GM12878 (cell line): ENCODE data around the gene CFAP92. TPM values are rescaled to one million over a fixed set of nuclear protein-coding genes. Genes with fewer than 3 reads are reported as not detected.

ENCODE experiments used
- GATAD2B ChIP-seq: fragments of 450-650 bp; conservative IDR thresholded peaks from 2 replicates; pipeline ENCODE4 v1.6.1; 2017; ENCODE audit warnings: low read depth, mild to moderate bottlenecking, moderate library complexity
- MTA3 ChIP-seq: IDR thresholded peaks from 2 replicates; pipeline ENCODE4 v1.6.1; 2012; ENCODE audit warnings: low read length, inconsistent platforms, borderline replicate concordance
- NBN ChIP-seq: fragments of 450-650 bp; IDR thresholded peaks from 2 replicates; pipeline ENCODE4 v1.6.1; 2016
- SREBF1 ChIP-seq: IDR thresholded peaks from 2 replicates; pipeline ENCODE4 v1.6.1; 2012; ENCODE audit warnings: mild to moderate bottlenecking, low read length
- SRF ChIP-seq, 2 experiments: IDR thresholded peaks; 2 replicates each; pipeline ENCODE4 v1.6.1; 2011; ENCODE audit warnings: low read depth in 2 of 2, low read length in 2 of 2, mild to moderate bottlenecking in 1 of 2, moderate library complexity in 1 of 2
- ZNF24 ChIP-seq: fragments of 450-650 bp; IDR thresholded peaks from 2 replicates; pipeline ENCODE4 v1.6.1; 2017; ENCODE audit warnings: antibody characterized with exemption, mild to moderate bottlenecking
- ZNF687 ChIP-seq: fragments of 450-650 bp; IDR thresholded peaks from 2 replicates; pipeline ENCODE4 v1.6.1; 2017; ENCODE audit warnings: mild to moderate bottlenecking, moderate library complexity
- polyA plus RNA-seq, 11 experiments: library from polyadenylated mRNA; depleted of rRNA in 4 of 11; unstranded in 6 of 11; stranded (reverse) in 5 of 11; fragments of >200 nt; fragmentation: Nextera tagmentation in 4 of 11; fragmentation: Illumina TruSeq in 1 of 11; extraction: Ambion mirVana in 4 of 11; extraction: Trizol in 1 of 11; gene quantifications; 1 replicate in 1 of 11; 2 replicates in 10 of 11; pipeline versions ENCODE4 v1.2.1 to v1.2.3, GENCODE V29; 2011 to 2016; ENCODE audit warnings: inconsistent platforms in 2 of 11, missing spikeins in 2 of 11, low read depth in 1 of 11
- total RNA-seq, 4 experiments: library from RNA; depleted of rRNA in 3 of 4; stranded (reverse); fragments of >200 nt in 3 of 4; fragmentation: Illumina TruSeq in 1 of 4; extraction: Trizol in 1 of 4; gene quantifications; 2 replicates each; pipeline versions ENCODE4 v1.2.1 to v1.2.3, GENCODE V29; 2013 to 2021
- TF ChIP-seq, protein P1 (sequence below): fragments of 450-650 bp; IDR thresholded peaks from 2 replicates; pipeline ENCODE4 v1.6.1; 2017; ENCODE audit warnings: antibody characterized with exemption, mild to moderate bottlenecking, moderate library complexity
- TF ChIP-seq, protein P2 (sequence below): fragments of 450-650 bp; IDR thresholded peaks from 2 replicates; pipeline ENCODE4 v1.6.1; 2016; ENCODE audit warnings: mild to moderate bottlenecking, moderate library complexity, borderline replicate concordance
- TF ChIP-seq, protein P3 (sequence below): IDR thresholded peaks from 2 replicates; pipeline ENCODE4 v1.6.1; 2011; ENCODE audit warnings: mild to moderate bottlenecking, low read depth, low read length, moderate library complexity; ENCODE audit not compliant: insufficient replicate concordance
- TF ChIP-seq, protein P4 (sequence below): IDR thresholded peaks from 2 replicates; pipeline ENCODE4 v1.6.1; 2012; ENCODE audit warnings: mild to moderate bottlenecking, low read depth, low read length

CFAP92 gene
- total and polyA plus RNA-seq, 10 of the 15 experiments (the other 5 are each of a cell fraction or from before 2014, with no cell fraction given): 0.05 to 0.52 (median 0.14) TPM; not detected in 7

DNA sequence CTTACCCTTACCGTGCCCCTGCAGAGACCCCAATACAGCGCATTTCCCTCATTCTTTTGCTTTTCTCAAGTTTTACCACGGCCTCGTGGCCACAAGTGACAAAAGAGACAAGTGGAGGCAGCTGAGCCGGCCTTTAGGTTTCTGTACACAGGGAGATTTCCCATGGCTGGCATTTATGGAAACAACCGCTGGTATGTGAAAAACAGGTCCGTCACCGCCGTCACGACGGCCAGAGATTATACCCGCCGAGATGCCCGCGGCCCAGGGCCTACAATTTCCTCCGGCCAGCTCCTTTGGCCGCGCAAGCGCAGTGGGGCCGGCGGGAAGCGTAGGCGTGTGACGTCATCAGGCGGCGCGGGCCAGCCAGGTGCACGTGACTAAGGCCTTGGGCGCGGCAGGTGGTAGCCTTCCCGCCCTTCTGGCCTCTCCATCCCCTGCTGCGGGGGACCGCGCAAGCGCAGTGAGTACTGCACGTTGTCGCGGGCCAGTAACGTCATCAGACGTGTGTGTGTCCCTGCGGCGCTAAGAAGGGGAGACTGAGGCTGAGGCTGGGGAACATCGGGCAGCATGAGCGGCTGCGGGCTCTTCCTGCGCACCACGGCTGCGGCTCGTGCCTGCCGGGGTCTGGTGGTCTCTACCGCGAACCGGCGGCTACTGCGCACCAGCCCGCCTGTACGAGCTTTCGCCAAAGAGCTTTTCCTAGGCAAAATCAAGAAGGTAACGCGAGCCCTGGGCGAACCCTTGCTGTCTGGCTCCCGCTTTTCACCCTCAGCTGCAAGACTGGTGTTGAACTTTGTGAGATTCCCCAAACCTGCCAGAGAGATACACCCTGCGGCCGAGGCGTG is 114.5 kb downstream of the CFAP92 start, which contains the start of gene ACAD9 (continued):
- TF ChIP-seq, protein P1, sequence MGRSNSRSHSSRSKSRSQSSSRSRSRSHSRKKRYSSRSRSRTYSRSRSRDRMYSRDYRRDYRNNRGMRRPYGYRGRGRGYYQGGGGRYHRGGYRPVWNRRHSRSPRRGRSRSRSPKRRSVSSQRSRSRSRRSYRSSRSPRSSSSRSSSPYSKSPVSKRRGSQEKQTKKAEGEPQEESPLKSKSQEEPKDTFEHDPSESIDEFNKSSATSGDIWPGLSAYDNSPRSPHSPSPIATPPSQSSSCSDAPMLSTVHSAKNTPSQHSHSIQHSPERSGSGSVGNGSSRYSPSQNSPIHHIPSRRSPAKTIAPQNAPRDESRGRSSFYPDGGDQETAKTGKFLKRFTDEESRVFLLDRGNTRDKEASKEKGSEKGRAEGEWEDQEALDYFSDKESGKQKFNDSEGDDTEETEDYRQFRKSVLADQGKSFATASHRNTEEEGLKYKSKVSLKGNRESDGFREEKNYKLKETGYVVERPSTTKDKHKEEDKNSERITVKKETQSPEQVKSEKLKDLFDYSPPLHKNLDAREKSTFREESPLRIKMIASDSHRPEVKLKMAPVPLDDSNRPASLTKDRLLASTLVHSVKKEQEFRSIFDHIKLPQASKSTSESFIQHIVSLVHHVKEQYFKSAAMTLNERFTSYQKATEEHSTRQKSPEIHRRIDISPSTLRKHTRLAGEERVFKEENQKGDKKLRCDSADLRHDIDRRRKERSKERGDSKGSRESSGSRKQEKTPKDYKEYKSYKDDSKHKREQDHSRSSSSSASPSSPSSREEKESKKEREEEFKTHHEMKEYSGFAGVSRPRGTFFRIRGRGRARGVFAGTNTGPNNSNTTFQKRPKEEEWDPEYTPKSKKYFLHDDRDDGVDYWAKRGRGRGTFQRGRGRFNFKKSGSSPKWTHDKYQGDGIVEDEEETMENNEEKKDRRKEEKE: no peak
- no peak for TF ChIP-seq ZNF24
- TF ChIP-seq, protein P2, sequence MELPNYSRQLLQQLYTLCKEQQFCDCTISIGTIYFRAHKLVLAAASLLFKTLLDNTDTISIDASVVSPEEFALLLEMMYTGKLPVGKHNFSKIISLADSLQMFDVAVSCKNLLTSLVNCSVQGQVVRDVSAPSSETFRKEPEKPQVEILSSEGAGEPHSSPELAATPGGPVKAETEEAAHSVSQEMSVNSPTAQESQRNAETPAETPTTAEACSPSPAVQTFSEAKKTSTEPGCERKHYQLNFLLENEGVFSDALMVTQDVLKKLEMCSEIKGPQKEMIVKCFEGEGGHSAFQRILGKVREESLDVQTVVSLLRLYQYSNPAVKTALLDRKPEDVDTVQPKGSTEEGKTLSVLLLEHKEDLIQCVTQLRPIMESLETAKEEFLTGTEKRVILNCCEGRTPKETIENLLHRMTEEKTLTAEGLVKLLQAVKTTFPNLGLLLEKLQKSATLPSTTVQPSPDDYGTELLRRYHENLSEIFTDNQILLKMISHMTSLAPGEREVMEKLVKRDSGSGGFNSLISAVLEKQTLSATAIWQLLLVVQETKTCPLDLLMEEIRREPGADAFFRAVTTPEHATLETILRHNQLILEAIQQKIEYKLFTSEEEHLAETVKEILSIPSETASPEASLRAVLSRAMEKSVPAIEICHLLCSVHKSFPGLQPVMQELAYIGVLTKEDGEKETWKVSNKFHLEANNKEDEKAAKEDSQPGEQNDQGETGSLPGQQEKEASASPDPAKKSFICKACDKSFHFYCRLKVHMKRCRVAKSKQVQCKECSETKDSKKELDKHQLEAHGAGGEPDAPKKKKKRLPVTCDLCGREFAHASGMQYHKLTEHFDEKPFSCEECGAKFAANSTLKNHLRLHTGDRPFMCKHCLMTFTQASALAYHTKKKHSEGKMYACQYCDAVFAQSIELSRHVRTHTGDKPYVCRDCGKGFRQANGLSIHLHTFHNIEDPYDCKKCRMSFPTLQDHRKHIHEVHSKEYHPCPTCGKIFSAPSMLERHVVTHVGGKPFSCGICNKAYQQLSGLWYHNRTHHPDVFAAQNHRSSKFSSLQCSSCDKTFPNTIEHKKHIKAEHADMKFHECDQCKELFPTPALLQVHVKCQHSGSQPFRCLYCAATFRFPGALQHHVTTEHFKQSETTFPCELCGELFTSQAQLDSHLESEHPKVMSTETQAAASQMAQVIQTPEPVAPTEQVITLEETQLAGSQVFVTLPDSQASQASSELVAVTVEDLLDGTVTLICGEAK: peak; percentile 36; the same call in 1 of the 2 replicates
- TF ChIP-seq ZNF687: peak; percentile 81
- TF ChIP-seq, protein P3, sequence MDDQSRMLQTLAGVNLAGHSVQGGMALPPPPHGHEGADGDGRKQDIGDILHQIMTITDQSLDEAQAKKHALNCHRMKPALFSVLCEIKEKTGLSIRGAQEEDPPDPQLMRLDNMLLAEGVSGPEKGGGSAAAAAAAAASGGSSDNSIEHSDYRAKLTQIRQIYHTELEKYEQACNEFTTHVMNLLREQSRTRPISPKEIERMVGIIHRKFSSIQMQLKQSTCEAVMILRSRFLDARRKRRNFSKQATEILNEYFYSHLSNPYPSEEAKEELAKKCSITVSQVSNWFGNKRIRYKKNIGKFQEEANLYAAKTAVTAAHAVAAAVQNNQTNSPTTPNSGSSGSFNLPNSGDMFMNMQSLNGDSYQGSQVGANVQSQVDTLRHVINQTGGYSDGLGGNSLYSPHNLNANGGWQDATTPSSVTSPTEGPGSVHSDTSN: no peak
- no peak; the same call in 1 of the 2 replicates for TF ChIP-seq SREBF1
- TF ChIP-seq GATAD2B: peak; percentile 67; the same call in 1 of the 2 replicates
- TF ChIP-seq NBN: peak; percentile 100
- TF ChIP-seq, protein P4, sequence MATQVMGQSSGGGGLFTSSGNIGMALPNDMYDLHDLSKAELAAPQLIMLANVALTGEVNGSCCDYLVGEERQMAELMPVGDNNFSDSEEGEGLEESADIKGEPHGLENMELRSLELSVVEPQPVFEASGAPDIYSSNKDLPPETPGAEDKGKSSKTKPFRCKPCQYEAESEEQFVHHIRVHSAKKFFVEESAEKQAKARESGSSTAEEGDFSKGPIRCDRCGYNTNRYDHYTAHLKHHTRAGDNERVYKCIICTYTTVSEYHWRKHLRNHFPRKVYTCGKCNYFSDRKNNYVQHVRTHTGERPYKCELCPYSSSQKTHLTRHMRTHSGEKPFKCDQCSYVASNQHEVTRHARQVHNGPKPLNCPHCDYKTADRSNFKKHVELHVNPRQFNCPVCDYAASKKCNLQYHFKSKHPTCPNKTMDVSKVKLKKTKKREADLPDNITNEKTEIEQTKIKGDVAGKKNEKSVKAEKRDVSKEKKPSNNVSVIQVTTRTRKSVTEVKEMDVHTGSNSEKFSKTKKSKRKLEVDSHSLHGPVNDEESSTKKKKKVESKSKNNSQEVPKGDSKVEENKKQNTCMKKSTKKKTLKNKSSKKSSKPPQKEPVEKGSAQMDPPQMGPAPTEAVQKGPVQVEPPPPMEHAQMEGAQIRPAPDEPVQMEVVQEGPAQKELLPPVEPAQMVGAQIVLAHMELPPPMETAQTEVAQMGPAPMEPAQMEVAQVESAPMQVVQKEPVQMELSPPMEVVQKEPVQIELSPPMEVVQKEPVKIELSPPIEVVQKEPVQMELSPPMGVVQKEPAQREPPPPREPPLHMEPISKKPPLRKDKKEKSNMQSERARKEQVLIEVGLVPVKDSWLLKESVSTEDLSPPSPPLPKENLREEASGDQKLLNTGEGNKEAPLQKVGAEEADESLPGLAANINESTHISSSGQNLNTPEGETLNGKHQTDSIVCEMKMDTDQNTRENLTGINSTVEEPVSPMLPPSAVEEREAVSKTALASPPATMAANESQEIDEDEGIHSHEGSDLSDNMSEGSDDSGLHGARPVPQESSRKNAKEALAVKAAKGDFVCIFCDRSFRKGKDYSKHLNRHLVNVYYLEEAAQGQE: peak; percentile 49; the same call in 1 of the 2 replicates
- no peak for TF ChIP-seq SRF (IDR thresholded peaks at IDR 0.05; ENCODE audit: low read depth in 2 of 2, low read length in 2 of 2)
- no peak for TF ChIP-seq MTA3
